Measurements from ENCODE around the gene MIS18BP1.
"Not testable (repeated sequence)": the region's sequence is repeated elsewhere in the genome, so short reads cannot be mapped to it uniquely, and the experiment has no call there.

The MIS18BP1 gene

GRCh38 chr14:45249856-45250575 lies 3.0 kb downstream of the MIS18BP1 start:
- in situ Hi-C loops (cut with HindIII; ENCODE audit: low pct_ligation_motif_present, low pct_unique_long_range_greater_than_20kb, low sequenced_read_pairs) = no loop called here
- DNase-seq = no peak

- no peak for DNase-seq
- in situ Hi-C loops (cut with HindIII; ENCODE audit: low pct_ligation_motif_present, low pct_unique_long_range_greater_than_20kb, low sequenced_read_pairs) = no loop called here
Observed at GRCh38 chr14:45247427-45247826, 5.6 kb downstream of the MIS18BP1 start.

- in situ Hi-C loops (cut with HindIII; ENCODE audit: low pct_ligation_motif_present, low pct_unique_long_range_greater_than_20kb, low sequenced_read_pairs) = no loop called here
- no peak for DNase-seq
Observed at GRCh38 chr14:45246691-45247090, 6.3 kb downstream of the MIS18BP1 start.

GRCh38 chr14:45246151-45246550 lies 6.9 kb downstream of the MIS18BP1 start:
- in situ Hi-C loops (cut with HindIII; ENCODE audit: low pct_ligation_motif_present, low pct_unique_long_range_greater_than_20kb, low sequenced_read_pairs) = no loop called here
- no peak for DNase-seq

- no peak for DNase-seq
- in situ Hi-C loops (cut with HindIII; ENCODE audit: low pct_ligation_motif_present, low pct_unique_long_range_greater_than_20kb, low sequenced_read_pairs) = no loop called here
Observed at GRCh38 chr14:45242706-45243105, 10.3 kb downstream of the MIS18BP1 start.

GRCh38 chr14:45238988-45239387 lies 14.0 kb downstream of the MIS18BP1 start:
- in situ Hi-C loops (cut with HindIII; ENCODE audit: low pct_ligation_motif_present, low pct_unique_long_range_greater_than_20kb, low sequenced_read_pairs) = no loop called here
- no peak for DNase-seq

GRCh38 chr14:45227566-45227965 lies 25.4 kb downstream of the MIS18BP1 start:
- in situ Hi-C loops (cut with HindIII; ENCODE audit: low pct_ligation_motif_present, low pct_unique_long_range_greater_than_20kb, low sequenced_read_pairs) = no loop called here
- DNase-seq = no peak

GRCh38 chr14:45222485-45223262 lies 30.3 kb downstream of the MIS18BP1 start:
- no peak for DNase-seq
- in situ Hi-C loops (cut with HindIII; ENCODE audit: low pct_ligation_motif_present, low pct_unique_long_range_greater_than_20kb, low sequenced_read_pairs) = no loop called here

GRCh38 chr14:45214341-45214740 lies 38.7 kb downstream of the MIS18BP1 start:
- not testable (repeated sequence) for DNase-seq

GRCh38 chr14:45213716-45214115 lies 39.3 kb downstream of the MIS18BP1 start:
- DNase-seq = peak; percentile 13
- in situ Hi-C loops (cut with HindIII; ENCODE audit: low pct_ligation_motif_present, low pct_unique_long_range_greater_than_20kb, low sequenced_read_pairs) = not testable (repeated sequence)

More at GRCh38 chr14:45214341-45214740, 38.7 kb downstream of the MIS18BP1 start:
- in situ Hi-C loops (cut with HindIII; ENCODE audit: low pct_ligation_motif_present, low pct_unique_long_range_greater_than_20kb, low sequenced_read_pairs) = not testable (repeated sequence)

- in situ Hi-C loops (cut with HindIII; ENCODE audit: low pct_ligation_motif_present, low pct_unique_long_range_greater_than_20kb, low sequenced_read_pairs) = no loop called here
- DNase-seq = no peak
Observed at GRCh38 chr14:45212231-45212630, 40.8 kb downstream of the MIS18BP1 start.

GRCh38 chr14:45211295-45211694 lies 41.7 kb downstream of the MIS18BP1 start:
- in situ Hi-C loops (cut with HindIII; ENCODE audit: low pct_ligation_motif_present, low pct_unique_long_range_greater_than_20kb, low sequenced_read_pairs) = no loop called here

GRCh38 chr14:45210159-45210558 lies 42.8 kb downstream of the MIS18BP1 start:
- DNase-seq = no peak
- in situ Hi-C loops (cut with HindIII; ENCODE audit: low pct_ligation_motif_present, low pct_unique_long_range_greater_than_20kb, low sequenced_read_pairs) = no loop called here

More at GRCh38 chr14:45211295-45211694, 41.7 kb downstream of the MIS18BP1 start:
- DNase-seq = no peak

GRCh38 chr14:45204241-45204640 lies 48.8 kb downstream of the MIS18BP1 start:
- in situ Hi-C loops (cut with HindIII; ENCODE audit: low pct_ligation_motif_present, low pct_unique_long_range_greater_than_20kb, low sequenced_read_pairs) = no loop called here
- DNase-seq = no peak

- in situ Hi-C loops (cut with HindIII; ENCODE audit: low pct_ligation_motif_present, low pct_unique_long_range_greater_than_20kb, low sequenced_read_pairs) = no loop called here
- DNase-seq = peak; percentile 9
Observed at GRCh38 chr14:45201905-45202304, 51.1 kb downstream of the MIS18BP1 start.

- no peak for DNase-seq
- in situ Hi-C loops (cut with HindIII; ENCODE audit: low pct_ligation_motif_present, low pct_unique_long_range_greater_than_20kb, low sequenced_read_pairs) = no loop called here
Observed at GRCh38 chr14:45199230-45199629, 53.8 kb downstream of the MIS18BP1 start.

GRCh38 chr14:45198551-45198950 lies 54.5 kb downstream of the MIS18BP1 start:
- in situ Hi-C loops (cut with HindIII; ENCODE audit: low pct_ligation_motif_present, low pct_unique_long_range_greater_than_20kb, low sequenced_read_pairs) = no loop called here
- no peak for DNase-seq

GRCh38 chr14:45194964-45195363 lies 58.0 kb downstream of the MIS18BP1 start:
- no peak for DNase-seq
- in situ Hi-C loops (cut with HindIII; ENCODE audit: low pct_ligation_motif_present, low pct_unique_long_range_greater_than_20kb, low sequenced_read_pairs) = no loop called here

- DNase-seq = no peak
Observed at GRCh38 chr14:45185100-45185814, 67.7 kb downstream of the MIS18BP1 start.

More at GRCh38 chr14:45185100-45185814, 67.7 kb downstream of the MIS18BP1 start:
- in situ Hi-C loops (cut with HindIII; ENCODE audit: low pct_ligation_motif_present, low pct_unique_long_range_greater_than_20kb, low sequenced_read_pairs) = no loop called here
